Muscle of back (tissue), 11 donors: ENCODE data around the gene YIF1A. TPM values are rescaled to one million over a fixed set of nuclear protein-coding genes. Genes with fewer than 3 reads are reported as not detected.
"Not testable (repeated sequence)": the region's sequence is repeated elsewhere in the genome, so short reads cannot be mapped to it uniquely, and the experiment has no call there.

Source experiments
- DNase-seq, 3 donors: peaks; one replicate each; pipeline versions ENCODE4 v3.0.0 to v3.0.0-alpha.2; 2013
- polyA plus RNA-seq, 10 donors: library from polyadenylated mRNA; unstranded; fragments of 120-200 nt; gene quantifications; one replicate each; pipeline ENCODE4 v1.2.1, GENCODE V29; 2013; ENCODE audit not compliant: insufficient read length in 10 of 10

The YIF1A gene
- polyA plus RNA-seq, 10 donors, result 33.5 to 59.4 (median 44.9) TPM

DNA sequence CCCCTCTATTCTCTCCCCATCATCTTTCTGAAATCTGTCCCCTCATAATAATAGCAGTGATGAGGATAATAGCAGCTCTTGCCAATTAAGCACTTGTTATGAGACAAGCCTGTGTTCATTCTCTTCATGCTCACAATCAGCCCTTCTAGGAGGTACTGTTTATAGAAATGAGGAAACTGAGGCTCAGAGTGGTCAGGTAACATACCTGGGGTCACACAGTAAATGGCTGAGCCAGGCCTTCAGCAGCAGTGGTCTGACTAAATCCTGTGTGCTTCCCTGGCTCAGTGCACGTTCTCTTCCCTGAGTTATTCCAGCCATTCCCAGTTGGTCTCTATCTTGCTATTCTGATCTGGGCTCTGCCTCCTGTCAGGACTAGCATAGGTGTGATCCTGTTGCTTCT is 14.7 kb downstream of the YIF1A start:
- no peak for DNase-seq

DNA sequence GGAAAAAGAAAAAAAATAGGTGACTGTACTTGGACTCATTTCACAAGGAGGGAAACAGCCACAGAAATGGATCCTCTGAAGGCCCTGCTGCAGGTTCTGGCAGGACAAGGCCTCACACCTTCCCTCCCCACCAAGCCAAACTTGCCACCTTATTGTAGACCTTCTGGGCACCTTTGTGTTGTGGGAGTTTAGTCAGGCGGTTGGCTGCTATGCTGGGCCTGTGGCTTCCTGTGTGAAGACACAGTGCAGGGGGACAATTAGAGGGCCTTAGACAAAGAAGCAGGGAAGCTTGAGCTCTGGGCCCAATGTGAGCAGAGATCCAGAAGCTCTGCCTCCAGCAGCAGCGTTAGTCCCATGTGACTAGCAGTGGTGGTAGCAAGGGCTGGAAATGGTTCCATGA is 16.3 kb downstream of the YIF1A start:
- DNase-seq, result no peak

DNA sequence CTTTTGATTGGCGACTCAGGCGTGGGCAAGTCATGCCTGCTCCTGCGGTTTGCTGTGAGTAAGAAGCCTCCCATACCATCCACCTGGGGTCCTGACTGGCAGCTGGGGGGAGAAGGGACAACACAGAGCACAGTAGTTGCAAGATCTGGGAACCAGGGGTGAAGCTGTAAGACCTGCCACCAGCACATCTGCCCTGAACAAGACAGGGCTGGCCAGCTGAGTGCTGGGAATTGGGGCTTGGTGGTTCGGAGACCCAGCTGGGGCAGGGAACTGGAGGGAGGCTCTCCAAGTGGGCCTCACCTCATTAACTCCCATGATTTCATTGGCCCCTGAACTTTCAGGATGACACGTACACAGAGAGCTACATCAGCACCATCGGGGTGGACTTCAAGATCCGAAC is 17.1 kb downstream of the YIF1A start:
- DNase-seq, result no peak

DNA sequence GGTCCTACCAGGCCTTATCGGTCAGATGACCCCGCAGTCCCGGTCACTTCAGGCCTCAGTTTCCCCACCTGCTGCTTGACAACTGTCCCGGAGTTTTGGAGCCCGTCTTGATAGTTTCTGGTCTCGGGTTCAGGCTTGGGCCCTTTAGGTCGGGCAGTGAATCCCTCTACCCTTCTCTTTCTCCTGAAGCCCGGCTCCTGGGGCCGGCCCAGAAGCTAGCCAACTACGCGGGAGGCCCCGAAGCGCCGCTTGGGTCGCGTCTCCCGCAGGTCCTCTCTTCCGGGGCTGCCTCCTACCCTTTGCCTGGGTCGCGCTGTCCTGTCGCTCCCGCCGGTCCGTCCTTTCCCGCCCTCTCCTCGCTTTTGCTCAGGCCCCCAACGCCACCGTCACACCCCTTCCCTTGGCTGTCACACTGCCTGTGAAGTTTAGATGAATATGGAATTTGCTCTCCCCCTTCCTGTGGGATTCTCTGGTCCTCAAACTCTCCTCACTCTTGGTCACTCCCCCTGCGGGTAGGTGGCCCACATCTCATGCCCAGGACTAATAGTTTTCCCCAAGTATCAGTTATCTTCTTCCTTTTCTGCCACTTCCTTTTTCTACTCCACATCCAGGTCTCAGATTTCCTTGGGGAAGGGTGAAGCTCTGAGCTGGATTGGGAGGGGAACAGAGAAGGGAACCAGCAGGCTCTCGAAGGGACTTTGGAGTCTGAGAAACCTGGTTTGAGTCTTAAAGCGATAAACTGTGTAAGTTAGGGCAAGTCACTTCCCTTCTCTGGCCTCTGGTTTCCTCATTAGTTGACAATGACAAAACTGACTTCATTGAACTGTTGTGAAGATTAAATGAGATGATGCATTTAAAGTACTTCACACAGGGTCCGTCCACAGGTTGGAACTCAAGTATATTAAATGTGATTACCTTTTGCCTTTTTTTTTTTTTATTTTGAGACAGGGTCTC is 19.7 kb downstream of the YIF1A start:
- DNase-seq, result peak in 2 of 3 donors; percentile 21 to 61

DNA sequence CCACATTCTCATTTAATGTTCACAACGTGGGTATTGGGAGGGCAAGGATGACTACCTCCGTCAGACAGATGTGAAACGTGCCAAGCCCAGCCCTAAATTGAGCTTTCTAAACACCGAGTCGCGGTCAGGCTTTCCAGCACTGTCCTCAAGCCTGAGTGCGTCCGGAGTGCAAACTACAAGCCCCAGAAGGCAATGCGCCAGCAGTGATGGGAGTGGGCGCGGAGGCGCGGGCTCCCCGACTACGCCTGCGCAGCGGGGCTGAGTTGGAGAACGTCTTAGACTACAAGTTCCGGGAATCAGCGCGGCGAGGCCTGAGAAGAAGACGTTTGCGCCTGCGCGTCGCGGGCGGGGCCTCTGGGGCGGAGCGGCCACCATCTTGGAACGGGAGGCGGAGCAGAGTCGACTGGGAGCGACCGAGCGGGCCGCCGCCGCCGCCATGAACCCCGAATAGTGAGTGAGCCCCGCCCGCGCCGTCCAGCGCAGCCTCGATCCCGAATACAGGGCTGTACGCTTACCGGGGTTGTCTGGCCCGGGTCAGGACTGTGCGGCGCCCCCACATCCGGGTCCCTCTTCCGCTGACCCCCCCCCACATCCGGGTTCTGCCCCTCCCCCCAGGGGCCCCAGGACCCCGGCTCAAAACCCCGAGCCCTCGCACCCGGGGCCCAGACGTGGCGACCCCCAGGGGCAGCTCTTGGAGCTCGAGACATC is 20.5 kb downstream of the YIF1A start, which contains the start of gene RAB1B:
TSS of gene RAB1B (plus strand) at position 396 of the 708 bp plus-strand sequence. CDS start at position 437, 41 bp downstream.
- DNase-seq, result peak; percentile 100

DNA sequence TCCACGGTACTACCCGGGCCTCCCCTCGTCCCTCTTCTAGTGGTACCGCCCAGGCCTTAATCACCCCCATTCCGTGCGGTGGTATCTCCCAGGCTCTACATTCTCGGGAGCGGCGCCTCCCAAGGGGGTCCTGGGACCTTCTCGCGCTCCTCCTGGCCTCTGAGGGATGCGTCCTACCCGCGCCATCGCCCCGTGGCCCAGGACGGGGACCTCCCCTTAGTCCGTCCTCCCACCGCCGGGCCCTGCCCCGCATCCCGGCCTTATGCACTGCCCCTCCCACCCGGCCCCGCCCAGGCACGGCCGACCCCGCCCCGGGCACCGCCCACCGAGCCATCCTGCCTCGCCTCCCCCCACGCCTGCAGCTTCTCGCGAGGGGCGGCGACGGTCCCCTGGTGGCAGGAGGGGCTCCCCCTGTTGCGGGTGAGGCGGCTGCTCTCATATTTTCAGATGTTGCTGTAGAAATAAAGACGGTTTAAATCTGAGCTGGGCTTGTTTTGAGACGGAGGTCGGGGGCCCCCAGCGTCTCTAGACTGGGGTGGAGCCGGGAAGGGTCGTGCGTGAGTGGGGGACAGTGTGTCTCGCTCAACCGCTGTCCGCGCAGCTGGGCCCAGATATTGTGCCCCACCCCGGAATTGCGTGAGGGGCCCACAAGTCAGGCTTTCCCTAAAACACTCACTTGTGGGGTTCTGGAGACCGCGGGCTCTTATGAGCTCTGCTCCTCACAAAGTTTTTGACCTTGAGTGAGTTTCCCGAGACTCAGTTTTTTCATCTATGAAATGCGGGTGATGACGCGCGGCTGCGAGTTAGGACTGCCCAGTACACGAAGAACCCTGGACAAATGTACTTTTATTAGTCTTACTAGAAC is 21.3 kb downstream of the YIF1A start:
- DNase-seq, result peak; percentile 88 to 96 (median 92)

DNA sequence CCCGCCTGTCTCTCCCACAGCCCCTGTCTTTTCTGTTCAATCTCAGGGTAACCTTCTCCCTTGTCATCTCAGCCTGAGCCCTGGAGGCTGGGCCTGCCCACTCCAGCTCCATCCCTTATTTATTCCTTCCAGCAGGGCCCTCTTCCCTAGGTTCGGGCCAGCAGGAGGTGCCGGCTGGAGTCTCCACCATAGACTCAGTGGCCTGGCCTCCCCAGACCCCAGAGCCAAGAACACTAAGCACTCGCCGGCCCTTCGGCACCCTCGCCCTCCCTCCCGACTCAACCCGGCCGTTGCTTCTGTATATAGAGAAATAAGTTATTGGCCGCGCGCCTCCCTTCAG is 21.9 kb downstream of the YIF1A start:
- DNase-seq, result no peak

DNA sequence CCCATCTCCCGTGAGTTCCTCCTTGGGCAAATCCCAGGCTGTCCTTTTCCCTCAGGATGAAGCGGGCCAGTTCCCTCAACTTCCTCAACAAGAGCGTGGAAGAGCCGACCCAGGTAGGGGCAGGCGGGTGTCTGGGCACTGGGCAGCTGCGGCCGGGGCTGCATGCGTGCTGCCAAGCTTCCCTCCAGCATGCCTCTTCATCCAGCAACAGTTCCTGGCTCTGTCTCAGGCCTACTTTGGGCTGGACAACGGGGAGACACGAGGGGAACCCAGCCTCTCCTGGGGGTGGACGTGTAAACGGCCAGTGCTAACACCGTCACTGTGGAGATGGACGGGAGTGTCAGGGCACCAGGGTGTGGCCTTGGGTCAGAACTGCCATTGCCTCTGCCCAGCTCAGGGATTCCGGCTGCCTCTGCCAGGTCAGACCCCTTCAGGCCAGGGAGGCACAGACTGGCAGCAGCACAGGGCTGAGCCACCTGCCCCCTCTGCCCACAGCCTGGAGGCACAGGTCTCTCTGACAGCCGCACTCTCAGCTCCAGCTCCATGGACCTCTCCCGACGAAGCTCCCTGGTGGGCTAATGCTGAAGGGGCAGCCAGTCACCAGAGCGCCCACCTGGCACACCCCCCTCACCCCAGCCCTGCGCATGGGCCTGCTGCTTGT is 22.4 kb downstream of the YIF1A start:
- DNase-seq, result no peak

DNA sequence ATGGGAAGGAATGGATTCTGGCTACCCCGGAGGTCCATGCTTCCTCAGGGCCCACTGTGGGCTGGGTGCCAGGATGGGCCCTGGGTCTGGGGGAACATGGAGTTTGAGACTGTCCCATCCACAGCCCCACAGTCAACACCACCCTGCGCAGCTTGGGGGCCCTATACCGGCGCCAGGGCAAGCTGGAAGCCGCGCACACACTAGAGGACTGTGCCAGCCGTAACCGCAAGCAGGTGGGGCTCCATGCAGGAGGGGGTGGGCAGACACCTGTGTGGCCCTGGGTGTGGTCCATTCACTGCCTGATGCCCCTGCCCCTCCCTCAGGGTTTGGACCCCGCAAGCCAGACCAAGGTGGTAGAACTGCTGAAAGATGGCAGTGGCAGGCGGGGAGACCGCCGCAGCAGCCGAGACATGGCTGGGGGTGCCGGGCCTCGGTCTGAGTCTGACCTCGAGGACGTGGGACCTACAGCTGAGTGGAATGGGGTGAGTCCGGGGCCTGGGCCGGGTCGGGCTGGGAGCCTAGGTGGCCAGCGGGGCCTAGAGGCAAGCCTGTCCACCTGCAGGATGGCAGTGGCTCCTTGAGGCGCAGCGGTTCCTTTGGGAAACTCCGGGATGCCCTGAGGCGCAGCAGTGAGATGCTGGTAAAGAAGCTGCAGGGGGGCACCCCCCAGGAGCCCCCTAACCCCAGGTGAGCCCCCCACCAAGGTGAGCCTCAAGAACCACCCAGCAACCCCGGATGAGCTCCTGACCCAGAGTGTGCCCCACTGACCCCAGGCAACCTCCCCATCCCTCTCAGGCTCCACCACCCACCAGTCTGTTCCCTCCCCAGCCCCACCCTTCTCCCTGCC is 23.2 kb downstream of the YIF1A start:
- DNase-seq, result no peak

DNA sequence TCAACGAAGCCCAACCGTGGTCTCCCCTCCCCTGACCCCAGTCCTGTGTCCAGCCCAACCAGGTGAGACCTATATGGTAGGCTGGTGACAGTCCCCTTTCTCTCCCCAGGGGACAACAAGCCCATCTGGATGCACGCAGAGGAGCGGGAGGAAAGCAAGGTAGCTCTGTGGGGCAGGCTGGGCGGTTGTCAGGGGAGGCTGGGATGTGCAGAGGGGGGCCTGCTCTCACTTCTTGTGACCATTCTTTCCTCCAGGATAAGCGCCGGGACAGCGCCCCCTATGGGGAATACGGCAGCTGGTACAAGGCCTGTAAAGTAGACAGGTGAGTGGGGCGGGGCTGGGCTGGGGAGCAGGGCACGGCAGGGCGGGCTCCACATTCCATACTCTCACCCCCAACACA is 24.0 kb downstream of the YIF1A start:
- DNase-seq, result no peak

DNA sequence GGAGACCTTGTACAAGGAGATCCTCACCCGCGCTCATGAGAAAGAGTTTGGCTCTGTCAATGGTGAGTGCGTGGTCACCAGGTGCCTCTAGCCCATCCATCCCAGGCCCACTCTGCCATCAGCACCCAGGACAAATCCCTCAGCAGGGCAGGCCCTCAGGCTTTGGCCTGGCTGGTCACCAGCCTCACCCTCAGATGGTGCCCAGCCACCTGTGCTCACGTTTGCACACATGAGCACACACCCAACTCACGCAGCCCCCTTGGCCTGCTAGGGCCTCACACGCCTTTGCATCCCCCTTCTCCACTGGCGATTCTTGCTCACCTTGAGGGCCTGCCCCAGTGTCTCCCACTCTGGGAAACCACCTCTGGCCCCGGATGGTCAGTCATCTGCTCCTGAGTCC is 24.6 kb downstream of the YIF1A start:
- DNase-seq, result no peak

DNA sequence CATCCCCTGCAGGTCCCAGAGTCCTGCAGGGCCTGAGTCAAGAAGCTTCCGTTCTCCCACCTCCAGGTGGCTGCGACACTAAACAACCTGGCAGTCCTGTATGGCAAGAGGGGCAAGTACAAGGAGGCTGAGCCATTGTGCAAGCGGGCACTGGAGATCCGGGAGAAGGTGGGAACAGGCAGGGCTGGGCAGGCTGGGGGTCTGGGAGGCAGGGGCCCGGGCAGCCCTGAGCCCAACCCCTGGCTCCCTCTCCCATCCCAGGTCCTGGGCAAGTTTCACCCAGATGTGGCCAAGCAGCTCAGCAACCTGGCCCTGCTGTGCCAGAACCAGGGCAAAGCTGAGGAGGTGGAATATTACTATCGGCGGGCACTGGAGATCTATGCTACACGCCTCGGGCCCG is 25.2 kb downstream of the YIF1A start:
- DNase-seq, result no peak

DNA sequence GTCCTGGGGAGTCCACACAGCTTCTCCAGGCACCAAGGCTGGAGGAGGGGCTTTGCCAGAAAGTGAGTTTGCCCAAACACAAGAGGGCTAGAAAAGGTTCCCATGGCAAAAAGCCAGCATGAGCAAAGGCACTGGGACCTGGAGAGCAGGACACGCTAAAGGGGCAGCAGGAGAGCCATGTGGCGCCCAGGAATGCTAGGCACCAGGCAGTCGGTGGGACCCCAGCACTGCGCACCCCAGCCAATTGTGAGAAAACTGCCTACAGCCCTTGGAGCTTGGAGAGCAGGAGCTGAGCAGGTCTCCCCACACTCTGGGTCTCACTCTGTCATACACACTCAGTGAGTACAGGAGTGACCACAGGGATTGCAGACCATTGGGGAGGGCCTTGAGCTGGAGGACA is 25.7 kb downstream of the YIF1A start:
- DNase-seq, result no peak

DNA sequence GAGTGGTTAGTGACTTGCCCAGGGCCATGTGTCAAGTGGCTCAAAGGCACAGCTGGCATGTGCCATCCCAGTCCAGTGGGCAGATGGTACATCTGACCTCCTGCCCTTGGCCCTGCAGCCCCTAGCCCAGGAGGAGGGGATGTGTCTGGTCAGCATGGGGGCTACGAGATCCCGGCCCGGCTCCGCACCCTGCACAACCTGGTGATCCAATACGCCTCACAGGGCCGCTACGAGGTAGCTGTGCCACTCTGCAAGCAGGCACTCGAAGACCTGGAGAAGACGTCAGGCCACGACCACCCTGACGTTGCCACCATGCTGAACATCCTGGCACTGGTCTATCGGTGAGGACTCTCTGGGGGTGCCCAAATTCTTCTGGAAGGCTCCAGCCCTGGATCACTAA is 26.2 kb downstream of the YIF1A start:
- no peak for DNase-seq

DNA sequence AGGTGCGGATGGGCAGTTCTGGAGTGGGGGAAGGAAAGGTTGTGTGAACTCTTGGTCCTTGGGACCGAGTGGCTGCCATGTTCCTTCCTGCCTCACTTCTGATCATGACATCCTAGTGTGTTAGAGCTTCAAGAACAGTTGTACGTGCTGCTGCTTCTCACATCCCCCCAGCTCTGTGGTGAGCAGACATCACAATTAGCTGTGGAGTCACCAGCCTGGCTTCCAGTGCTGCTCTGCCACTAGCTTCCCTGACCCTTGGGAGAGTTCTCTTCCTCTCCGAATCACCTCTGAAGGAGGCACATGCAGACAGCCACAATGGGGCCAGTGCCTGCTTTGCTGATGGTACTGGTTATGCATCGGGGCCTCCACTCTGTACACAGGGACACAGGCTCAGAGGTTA is 26.8 kb downstream of the YIF1A start:
- no peak for DNase-seq

DNA sequence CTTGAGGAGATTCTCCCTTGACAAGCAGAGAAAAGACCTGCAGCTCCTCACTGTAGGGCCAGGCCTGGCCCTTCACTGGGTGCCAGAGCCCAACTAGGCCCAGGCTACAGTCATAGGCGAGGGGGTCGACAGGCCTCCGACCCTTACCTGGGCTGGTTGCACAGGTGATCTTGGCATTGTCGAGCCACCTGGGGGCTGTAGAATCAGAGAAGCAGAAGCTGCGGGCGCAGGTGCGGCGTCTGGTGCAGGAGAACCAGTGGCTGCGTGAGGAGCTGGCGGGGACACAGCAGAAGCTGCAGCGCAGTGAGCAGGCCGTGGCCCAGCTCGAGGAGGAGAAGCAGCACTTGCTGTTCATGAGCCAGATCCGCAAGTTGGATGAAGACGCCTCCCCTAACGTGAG is 27.4 kb downstream of the YIF1A start:
- DNase-seq, result no peak

DNA sequence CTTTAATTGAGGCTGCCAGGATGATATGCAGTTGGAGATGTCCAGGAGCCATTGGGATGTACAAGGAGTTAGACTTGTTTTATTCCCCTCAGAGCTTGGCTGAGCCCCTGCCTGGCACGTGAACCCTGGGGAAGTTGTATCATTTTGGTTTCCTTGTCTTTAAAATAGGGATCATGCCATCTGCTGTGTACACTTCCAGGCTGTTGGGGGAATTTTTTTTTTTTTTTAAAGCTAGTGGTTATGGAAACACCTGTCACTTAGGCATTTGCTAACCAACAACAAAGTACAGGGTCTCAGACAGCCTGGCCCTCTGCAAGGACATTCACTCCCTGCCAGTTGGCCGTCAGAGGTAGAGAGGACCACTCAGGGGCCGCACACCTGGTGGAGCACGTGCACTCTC is 29.0 kb downstream of the YIF1A start:
- DNase-seq, result no peak

DNA sequence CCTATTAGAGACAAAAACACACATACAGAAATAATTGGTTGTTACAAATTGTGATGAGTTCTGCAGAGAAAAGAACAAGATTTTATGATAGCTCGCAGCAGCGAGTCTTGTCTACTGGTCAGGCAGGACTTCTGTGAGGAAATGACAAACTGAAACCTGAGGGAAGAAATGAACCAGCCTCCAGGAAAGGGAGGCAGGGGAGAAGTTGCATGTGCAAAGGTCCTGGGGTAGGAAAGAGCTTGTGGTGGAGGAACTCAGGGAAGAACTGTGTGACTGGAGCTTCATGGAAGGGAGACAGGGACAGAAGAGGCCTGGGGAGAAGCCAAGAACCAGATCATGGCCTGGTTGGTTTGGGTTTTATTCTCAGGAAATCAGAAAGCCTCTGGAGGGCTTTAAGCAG is 29.7 kb downstream of the YIF1A start:
- no peak for DNase-seq

DNA sequence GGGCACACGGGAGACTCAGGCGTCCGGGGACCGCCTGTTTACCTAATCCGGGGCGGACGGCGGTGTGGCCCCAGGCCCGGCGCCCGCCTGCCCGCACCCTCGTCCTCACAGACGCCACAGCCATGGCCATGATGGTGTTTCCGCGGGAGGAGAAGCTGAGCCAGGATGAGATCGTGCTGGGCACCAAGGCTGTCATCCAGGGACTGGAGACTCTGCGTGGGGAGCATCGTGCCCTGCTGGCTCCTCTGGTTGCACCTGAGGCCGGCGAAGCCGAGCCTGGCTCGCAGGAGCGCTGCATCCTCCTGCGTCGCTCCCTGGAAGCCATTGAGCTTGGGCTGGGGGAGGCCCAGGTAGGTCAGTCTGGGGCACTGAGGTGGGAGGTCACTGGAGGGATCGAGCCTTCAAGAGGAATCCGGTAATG is 30.5 kb downstream of the YIF1A start:
- no peak for DNase-seq

DNA sequence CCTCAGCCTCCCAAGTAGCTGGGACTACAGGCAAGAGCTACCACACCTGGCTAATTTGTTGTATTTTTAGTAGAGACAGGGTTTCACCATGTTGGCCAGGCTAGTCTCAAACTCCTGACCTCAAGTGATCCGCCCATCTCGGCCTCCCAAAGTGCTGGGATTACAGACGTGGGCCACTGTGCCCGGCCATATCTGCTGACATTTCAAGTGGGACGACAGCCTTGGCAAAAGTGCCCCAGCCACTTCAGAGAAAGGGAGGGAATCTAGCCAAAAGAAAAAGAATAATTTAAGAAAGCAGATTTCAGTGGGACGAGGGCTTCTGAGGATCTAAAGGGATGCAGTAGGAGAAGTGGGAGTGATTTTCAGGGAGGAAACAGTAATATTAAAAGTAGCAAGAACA is 35.9 kb downstream of the YIF1A start:
- not testable (repeated sequence) for DNase-seq

DNA sequence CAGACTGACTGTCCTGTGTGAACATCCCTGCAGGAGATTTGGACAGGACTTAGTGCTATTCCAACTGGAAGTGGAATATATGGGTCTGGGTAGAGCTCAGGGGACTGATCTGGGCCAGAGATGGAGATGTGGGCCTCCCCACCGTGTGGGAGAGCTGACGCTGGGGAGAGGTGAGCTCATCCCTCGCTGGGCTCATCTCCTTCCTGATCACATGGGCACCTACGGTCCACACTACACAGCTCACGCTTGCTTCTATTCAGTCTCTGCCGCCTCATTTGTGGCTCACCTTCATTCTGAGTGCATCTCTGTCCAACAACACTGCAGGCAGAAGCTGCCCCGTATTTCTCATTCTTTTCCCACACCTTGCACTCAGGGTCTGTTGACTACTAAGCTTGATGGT is 37.1 kb downstream of the YIF1A start:
- DNase-seq, result no peak
